ENCODE results near the gene ZNF571.

Gene ZNF571

DNA sequence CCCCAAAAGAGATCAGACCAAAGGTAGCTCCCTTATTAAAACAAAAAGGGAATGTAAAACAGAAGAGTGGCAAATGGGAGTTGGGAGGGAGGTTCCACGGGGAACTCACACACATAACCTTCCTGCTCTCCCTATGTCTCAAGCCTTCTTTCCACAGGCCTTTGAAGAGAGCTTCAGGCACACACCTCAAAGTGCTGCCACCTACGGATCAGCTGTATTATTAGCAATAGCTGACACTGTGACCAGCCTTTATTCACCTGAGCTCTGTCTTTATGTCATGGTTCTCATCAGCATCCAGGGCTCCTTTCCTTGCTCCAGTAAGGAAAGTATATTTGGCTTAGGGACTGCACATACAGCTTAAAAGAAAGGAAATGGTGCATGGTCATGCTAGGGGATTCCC, 11.3 kb downstream of the ZNF571 start:
- peaks cover 15% of the 10 kb centered on the region; the same call in 1 of the 2 replicates for H3K9me3 ChIP-seq (ENCODE audit: insufficient read depth, low read length)
- no peaks in the 10 kb centered on the region for H3K79me2 ChIP-seq (ENCODE audit: low read length)
- TF ChIP-seq, protein P1, sequence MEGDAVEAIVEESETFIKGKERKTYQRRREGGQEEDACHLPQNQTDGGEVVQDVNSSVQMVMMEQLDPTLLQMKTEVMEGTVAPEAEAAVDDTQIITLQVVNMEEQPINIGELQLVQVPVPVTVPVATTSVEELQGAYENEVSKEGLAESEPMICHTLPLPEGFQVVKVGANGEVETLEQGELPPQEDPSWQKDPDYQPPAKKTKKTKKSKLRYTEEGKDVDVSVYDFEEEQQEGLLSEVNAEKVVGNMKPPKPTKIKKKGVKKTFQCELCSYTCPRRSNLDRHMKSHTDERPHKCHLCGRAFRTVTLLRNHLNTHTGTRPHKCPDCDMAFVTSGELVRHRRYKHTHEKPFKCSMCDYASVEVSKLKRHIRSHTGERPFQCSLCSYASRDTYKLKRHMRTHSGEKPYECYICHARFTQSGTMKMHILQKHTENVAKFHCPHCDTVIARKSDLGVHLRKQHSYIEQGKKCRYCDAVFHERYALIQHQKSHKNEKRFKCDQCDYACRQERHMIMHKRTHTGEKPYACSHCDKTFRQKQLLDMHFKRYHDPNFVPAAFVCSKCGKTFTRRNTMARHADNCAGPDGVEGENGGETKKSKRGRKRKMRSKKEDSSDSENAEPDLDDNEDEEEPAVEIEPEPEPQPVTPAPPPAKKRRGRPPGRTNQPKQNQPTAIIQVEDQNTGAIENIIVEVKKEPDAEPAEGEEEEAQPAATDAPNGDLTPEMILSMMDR (IDR thresholded peaks at IDR 0.05; ENCODE audit: low read depth, low read length) = 0 out of 2 replicates have a peak, but pooled peaks have one; percentile 3
- TF ChIP-seq EZH2phosphoT487 (IDR thresholded peaks at IDR 0.05; ENCODE audit: low read depth) = no peak
- no peak overlapping the region for H3K4me2 ChIP-seq (ENCODE audit: low read length)
- no peaks in the 10 kb centered on the region for H3K27me3 ChIP-seq (ENCODE audit: low read depth, low read length)
- no peak overlapping the region for H3K27ac ChIP-seq (ENCODE audit: low read length)
- H2AFZ ChIP-seq (ENCODE audit: low read depth, low read length) = no peak overlapping the region
- H3K4me1 ChIP-seq (ENCODE audit: low read length) = no peaks in the 10 kb centered on the region
- H3K4me3 ChIP-seq (ENCODE audit: low read length) = no peak overlapping the region
- peaks cover 76% of the 10 kb centered on the region for H3K36me3 ChIP-seq (replicated peaks; ENCODE audit: low read depth, low read length)
- H3K9ac ChIP-seq (ENCODE audit: low read length) = no peak overlapping the region
- no peaks in the 10 kb centered on the region for H4K20me1 ChIP-seq (ENCODE audit: insufficient read depth, low read length)

GRCh38 chr19:37572203-37572602, 22.4 kb downstream of the ZNF571 start:
- TF ChIP-seq, protein P1 (IDR thresholded peaks at IDR 0.05; ENCODE audit: low read depth, low read length) = no peak
- TF ChIP-seq EZH2phosphoT487 (IDR thresholded peaks at IDR 0.05; ENCODE audit: low read depth) = no peak
- no peak overlapping the region for H3K4me3 ChIP-seq (ENCODE audit: low read length)
- H3K36me3 ChIP-seq (replicated peaks; ENCODE audit: low read depth, low read length) = peaks cover 74% of the 10 kb centered on the region
- no peaks in the 10 kb centered on the region for H4K20me1 ChIP-seq (ENCODE audit: insufficient read depth, low read length)
- H3K27ac ChIP-seq (ENCODE audit: low read length) = no peak overlapping the region
- no peak overlapping the region for H2AFZ ChIP-seq (ENCODE audit: low read depth, low read length)
- H3K27me3 ChIP-seq (ENCODE audit: low read depth, low read length) = no peaks in the 10 kb centered on the region
- H3K9me3 ChIP-seq (ENCODE audit: insufficient read depth, low read length) = peaks cover 27% of the 10 kb centered on the region
- H3K9ac ChIP-seq (ENCODE audit: low read length) = no peak overlapping the region
- no peak overlapping the region for H3K4me2 ChIP-seq (ENCODE audit: low read length)
- H3K4me1 ChIP-seq (ENCODE audit: low read length) = no peaks in the 10 kb centered on the region
- H3K79me2 ChIP-seq (ENCODE audit: low read length) = no peaks in the 10 kb centered on the region

DNA sequence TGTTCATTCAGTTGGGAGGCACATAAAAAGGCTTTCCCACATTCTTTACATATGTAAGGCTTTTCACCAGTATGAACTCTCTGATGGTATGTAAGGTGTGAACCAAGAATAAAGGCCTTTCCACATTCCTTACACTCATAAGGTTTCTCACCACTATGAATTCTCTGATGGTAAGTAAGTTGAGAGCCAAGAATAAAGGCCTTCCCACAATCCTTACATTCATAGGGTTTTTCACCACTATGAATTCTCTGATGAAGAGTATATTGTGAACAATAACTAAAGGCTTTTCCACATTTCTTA, 29.3 kb downstream of the ZNF571 start:
- TF ChIP-seq, protein P1 (IDR thresholded peaks at IDR 0.05; ENCODE audit: low read depth, low read length) = no peak
- no peak for TF ChIP-seq EZH2phosphoT487 (IDR thresholded peaks at IDR 0.05; ENCODE audit: low read depth)
- no peak overlapping the region for H3K9ac ChIP-seq (ENCODE audit: low read length)
- peaks cover 66% of the 10 kb centered on the region for H3K36me3 ChIP-seq (replicated peaks; ENCODE audit: low read depth, low read length)
- H4K20me1 ChIP-seq (ENCODE audit: insufficient read depth, low read length) = no peaks in the 10 kb centered on the region
- no peaks in the 10 kb centered on the region for H3K4me1 ChIP-seq (ENCODE audit: low read length)
- H2AFZ ChIP-seq (ENCODE audit: low read depth, low read length) = no peak overlapping the region
- H3K27ac ChIP-seq (ENCODE audit: low read length) = no peak overlapping the region
- no peak overlapping the region for H3K4me3 ChIP-seq (ENCODE audit: low read length)
- H3K4me2 ChIP-seq (ENCODE audit: low read length) = no peak overlapping the region
- peaks cover 78% of the 10 kb centered on the region for H3K9me3 ChIP-seq (ENCODE audit: insufficient read depth, low read length)
- H3K79me2 ChIP-seq (ENCODE audit: low read length) = no peaks in the 10 kb centered on the region
- no peaks in the 10 kb centered on the region for H3K27me3 ChIP-seq (ENCODE audit: low read depth, low read length)

GRCh38 chr19:37564624-37565369, 29.8 kb downstream of the ZNF571 start:
- Histone ChIP-seq H3K79me2 (ENCODE audit: low read length) (no peaks in the 10 kb centered on the region), H3K9ac (ENCODE audit: low read length) (no peak overlapping the region), H3K27ac (ENCODE audit: low read length) (no peak overlapping the region), H3K4me2 (ENCODE audit: low read length) (no peak overlapping the region), H3K4me1 (ENCODE audit: low read length) (no peaks in the 10 kb centered on the region), H3K27me3 (ENCODE audit: low read depth, low read length) (no peaks in the 10 kb centered on the region), H2AFZ (ENCODE audit: low read depth, low read length) (no peak overlapping the region), H4K20me1 (ENCODE audit: insufficient read depth, low read length) (no peaks in the 10 kb centered on the region), H3K4me3 (ENCODE audit: low read length) (no peak overlapping the region), H3K9me3 (ENCODE audit: insufficient read depth, low read length) (peaks cover 74% of the 10 kb centered on the region), H3K36me3 (replicated peaks; ENCODE audit: low read depth, low read length) (peaks cover 61% of the 10 kb centered on the region)
- TF ChIP-seq, protein P1 (IDR thresholded peaks at IDR 0.05; ENCODE audit: low read depth, low read length) = no peak
- TF ChIP-seq EZH2phosphoT487 (IDR thresholded peaks at IDR 0.05; ENCODE audit: low read depth) = no peak

Data from OCI-LY3 (cell line).